HepG2 (cell line): Measurements from ENCODE around the gene WNT7B. TPM values are rescaled to one million over a fixed set of nuclear protein-coding genes. Genes with fewer than 3 reads are reported as not detected.

Source experiments
- BRD4 ChIP-seq: sonication (generic); formaldehyde crosslinking; IDR thresholded peaks from 2 replicates; pipeline ENCODE4 v1.4.0; 2020; ENCODE audit warnings: missing genetic modification reagents
- MED8 ChIP-seq: sonication (generic); formaldehyde crosslinking; IDR thresholded peaks from 2 replicates; pipeline ENCODE4 v1.8.1; 2023; ENCODE audit warnings: mild to moderate bottlenecking, missing genetic modification reagents; ENCODE audit not compliant: insufficient replicate concordance
- MXD1 ChIP-seq: sonication (generic); formaldehyde crosslinking; IDR thresholded peaks from 2 replicates; pipeline ENCODE4 v1.4.0; 2020; ENCODE audit warnings: mild to moderate bottlenecking, missing genetic modification reagents
- MZF1 ChIP-seq: sonication (generic); formaldehyde crosslinking; IDR thresholded peaks from 2 replicates; pipeline ENCODE4 v1.8.1; 2023; ENCODE audit warnings: mild to moderate bottlenecking, missing genetic modification reagents, borderline replicate concordance
- RERE ChIP-seq: IDR thresholded peaks from 2 replicates; pipeline ENCODE4 v1.6.1; 2016; ENCODE audit warnings: low read depth, missing genetic modification reagents, missing compliant biosample characterization
- XRCC5 ChIP-seq: fragments of 200-400 bp; formaldehyde crosslinking; optimal IDR thresholded peaks from 2 replicates; pipeline ENCODE3; 2017; ENCODE audit warnings: mild to moderate bottlenecking, low read length
- YY1 ChIP-seq: IDR thresholded peaks from 2 replicates; pipeline ENCODE4 v1.6.1; 2011; ENCODE audit warnings: low read length, low read depth, moderate library complexity, mild to moderate bottlenecking; ENCODE audit not compliant: insufficient read depth, insufficient replicate concordance
- ZBTB8A ChIP-seq: sonication (generic); formaldehyde crosslinking; IDR thresholded peaks from 2 replicates; pipeline ENCODE4 v1.4.0; 2020; ENCODE audit warnings: mild to moderate bottlenecking, low read depth, missing genetic modification reagents, borderline replicate concordance
- ZC3H13 ChIP-seq: sonication (generic); formaldehyde crosslinking; IDR thresholded peaks from 2 replicates; pipeline ENCODE4 v1.8.1; 2023; ENCODE audit warnings: mild to moderate bottlenecking, missing genetic modification reagents, moderate library complexity
- polyA plus RNA-seq, 8 experiments: library from polyadenylated mRNA; depleted of rRNA in 3 of 8; stranded (reverse) in 7 of 8; unstranded in 1 of 8; fragments of >200 nt; fragmentation: Illumina TruSeq in 4 of 8; extraction: Trizol in 4 of 8; gene quantifications; 2 replicates each; pipeline versions ENCODE4 v1.2.1 to v1.2.3, GENCODE V29; 2011 to 2016; ENCODE audit warnings: low read depth in 4 of 8, missing spikeins in 1 of 8, mixed read lengths in 1 of 8; ENCODE audit not compliant: insufficient read depth in 1 of 8
- total RNA-seq, 5 experiments: library from RNA; depleted of rRNA; stranded (reverse); fragments of >200 nt; fragmentation: Illumina TruSeq; extraction: Trizol; gene quantifications; 2 replicates each; pipeline ENCODE4 v1.2.3, GENCODE V29; 2016; ENCODE audit warnings: low read depth in 1 of 5
- TF ChIP-seq, protein P1 (sequence below), 2 experiments: fragments of 450-650 bp in 1 of 2; sonication (generic) in 1 of 2; formaldehyde crosslinking in 1 of 2; IDR thresholded peaks; 2 replicates each; pipeline versions ENCODE4 v1.6.1 to v1.8.0; 2016 to 2022; ENCODE audit warnings: antibody characterized with exemption in 1 of 2, mild to moderate bottlenecking in 1 of 2, missing genetic modification reagents in 1 of 2
- TF ChIP-seq, protein P2 (sequence below): sonication (generic); formaldehyde crosslinking; IDR thresholded peaks from 2 replicates; pipeline ENCODE4 v1.8.1; 2023; ENCODE audit warnings: mild to moderate bottlenecking, inconsistent platforms, moderate library complexity, missing genetic modification reagents, borderline replicate concordance

The WNT7B gene
- total and polyA plus RNA-seq, 2 of the 13 experiments (the other 11 are each of a cell fraction or from before 2014, with no cell fraction given) = 0.09 TPM; not detected in 1

- TF ChIP-seq, protein P1, sequence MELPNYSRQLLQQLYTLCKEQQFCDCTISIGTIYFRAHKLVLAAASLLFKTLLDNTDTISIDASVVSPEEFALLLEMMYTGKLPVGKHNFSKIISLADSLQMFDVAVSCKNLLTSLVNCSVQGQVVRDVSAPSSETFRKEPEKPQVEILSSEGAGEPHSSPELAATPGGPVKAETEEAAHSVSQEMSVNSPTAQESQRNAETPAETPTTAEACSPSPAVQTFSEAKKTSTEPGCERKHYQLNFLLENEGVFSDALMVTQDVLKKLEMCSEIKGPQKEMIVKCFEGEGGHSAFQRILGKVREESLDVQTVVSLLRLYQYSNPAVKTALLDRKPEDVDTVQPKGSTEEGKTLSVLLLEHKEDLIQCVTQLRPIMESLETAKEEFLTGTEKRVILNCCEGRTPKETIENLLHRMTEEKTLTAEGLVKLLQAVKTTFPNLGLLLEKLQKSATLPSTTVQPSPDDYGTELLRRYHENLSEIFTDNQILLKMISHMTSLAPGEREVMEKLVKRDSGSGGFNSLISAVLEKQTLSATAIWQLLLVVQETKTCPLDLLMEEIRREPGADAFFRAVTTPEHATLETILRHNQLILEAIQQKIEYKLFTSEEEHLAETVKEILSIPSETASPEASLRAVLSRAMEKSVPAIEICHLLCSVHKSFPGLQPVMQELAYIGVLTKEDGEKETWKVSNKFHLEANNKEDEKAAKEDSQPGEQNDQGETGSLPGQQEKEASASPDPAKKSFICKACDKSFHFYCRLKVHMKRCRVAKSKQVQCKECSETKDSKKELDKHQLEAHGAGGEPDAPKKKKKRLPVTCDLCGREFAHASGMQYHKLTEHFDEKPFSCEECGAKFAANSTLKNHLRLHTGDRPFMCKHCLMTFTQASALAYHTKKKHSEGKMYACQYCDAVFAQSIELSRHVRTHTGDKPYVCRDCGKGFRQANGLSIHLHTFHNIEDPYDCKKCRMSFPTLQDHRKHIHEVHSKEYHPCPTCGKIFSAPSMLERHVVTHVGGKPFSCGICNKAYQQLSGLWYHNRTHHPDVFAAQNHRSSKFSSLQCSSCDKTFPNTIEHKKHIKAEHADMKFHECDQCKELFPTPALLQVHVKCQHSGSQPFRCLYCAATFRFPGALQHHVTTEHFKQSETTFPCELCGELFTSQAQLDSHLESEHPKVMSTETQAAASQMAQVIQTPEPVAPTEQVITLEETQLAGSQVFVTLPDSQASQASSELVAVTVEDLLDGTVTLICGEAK (IDR thresholded peaks at IDR 0.05) = no peak
- TF ChIP-seq, protein P1 (CRISPR knock-in tag; IDR thresholded peaks at IDR 0.05) = peak; percentile 17; the same call in 1 of the 2 replicates
- TF ChIP-seq, protein P2, sequence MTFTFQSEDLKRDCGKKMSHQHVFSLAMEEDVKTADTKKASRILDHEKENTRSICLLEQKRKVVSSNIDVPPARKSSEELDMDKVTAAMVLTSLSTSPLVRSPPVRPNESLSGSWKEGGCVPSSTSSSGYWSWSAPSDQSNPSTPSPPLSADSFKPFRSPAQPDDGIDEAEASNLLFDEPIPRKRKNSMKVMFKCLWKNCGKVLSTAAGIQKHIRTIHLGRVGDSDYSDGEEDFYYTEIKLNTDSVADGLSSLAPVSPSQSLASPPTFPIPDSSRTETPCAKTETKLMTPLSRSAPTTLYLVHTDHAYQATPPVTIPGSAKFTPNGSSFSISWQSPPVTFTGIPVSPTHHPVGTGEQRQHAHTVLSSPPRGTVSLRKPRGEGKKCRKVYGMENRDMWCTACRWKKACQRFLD = no peak
- TF ChIP-seq ZC3H13 (CRISPR knock-in tag) (no peak), MXD1 (CRISPR knock-in tag) (no peak), YY1 (peak; percentile 37), ZBTB8A (CRISPR knock-in tag) (no peak), BRD4 (CRISPR knock-in tag) (peak; percentile 73; the same call in 1 of the 2 replicates), MED8 (CRISPR knock-in tag) (peak; percentile 26), XRCC5 (no peak), RERE (no peak), MZF1 (CRISPR knock-in tag) (no peak)
Observed at GRCh38 chr22:46006379-46007002, 29.5 kb upstream of the WNT7B start (continued).
